Neural progenitor cell (in vitro differentiated cells): ENCODE measurements around the gene CDC14A. TPM values are rescaled to one million over a fixed set of nuclear protein-coding genes. Genes with fewer than 3 reads are reported as not detected.

ENCODE experiments used
- DNase-seq: peaks from one replicate; pipeline ENCODE4 v3.0.0-alpha.2; 2016; ENCODE audit warnings: low spot score
- H2AFZ ChIP-seq: fragments of 200-600 bp; sonication (generic); replicated peaks from 2 replicates; pipeline ENCODE4 v1.6.1; 2016; ENCODE audit warnings: antibody characterized with exemption
- H3F3A ChIP-seq: fragments of 200-600 bp; sonication (generic); 2 replicates; pipeline ENCODE4 v1.6.1; 2016; ENCODE audit warnings: antibody characterized with exemption, low read depth
- H3K27ac ChIP-seq: fragments of 200-600 bp; sonication (generic); 2 replicates; pipeline ENCODE4 v1.5.1; 2016; ENCODE audit warnings: mild to moderate bottlenecking
- H3K27me3 ChIP-seq: fragments of 200-600 bp; sonication (generic); 2 replicates; pipeline ENCODE4 v1.6.1; 2016; ENCODE audit warnings: mild to moderate bottlenecking, moderate library complexity
- H3K36me3 ChIP-seq: fragments of 200-600 bp; sonication (generic); 2 replicates; pipeline ENCODE4 v1.5.1; 2016
- H3K4me1 ChIP-seq: fragments of 200-600 bp; sonication (generic); 2 replicates; pipeline ENCODE4 v1.6.1; 2016; ENCODE audit warnings: mixed run types
- H3K4me2 ChIP-seq: fragments of 200-600 bp; sonication (generic); 2 replicates; pipeline ENCODE4 v1.6.1; 2016
- H3K4me3 ChIP-seq: fragments of 200-600 bp; sonication (generic); 2 replicates; pipeline ENCODE4 v1.5.1; 2016
- H3K79me2 ChIP-seq: fragments of 200-600 bp; sonication (generic); 2 replicates; pipeline ENCODE4 v1.6.1; 2016; ENCODE audit warnings: low read depth
- H3K9ac ChIP-seq: fragments of 200-600 bp; sonication (generic); 2 replicates; pipeline ENCODE4 v1.6.1; 2016
- H3K9me3 ChIP-seq: fragments of 200-600 bp; sonication (generic); 2 replicates; pipeline ENCODE4 v1.5.1; 2016; ENCODE audit warnings: low read depth
- H4K20me1 ChIP-seq: fragments of 200-600 bp; sonication (generic); 2 replicates; pipeline ENCODE4 v1.6.1; 2016; ENCODE audit warnings: low read depth
- H3K27ac Mint-ChIP-seq: 3 replicates; pipeline ENCODE4 v1.8.0; 2021; ENCODE audit warnings: mixed read lengths
- H3K27me3 Mint-ChIP-seq: 2 replicates; pipeline ENCODE4 v1.8.0; 2022; ENCODE audit warnings: low read depth, mild to moderate bottlenecking, inconsistent platforms, moderate library complexity, mixed read lengths; ENCODE audit not compliant: insufficient read depth
- H3K36me3 Mint-ChIP-seq: 3 replicates; pipeline ENCODE4 v1.8.0; 2021; ENCODE audit warnings: mixed read lengths
- H3K4me1 Mint-ChIP-seq: 3 replicates; pipeline ENCODE4 v1.8.0; 2021; ENCODE audit warnings: mixed read lengths
- H3K4me3 Mint-ChIP-seq: 3 replicates; pipeline ENCODE4 v1.8.0; 2021; ENCODE audit warnings: mild to moderate bottlenecking, moderate library complexity, mixed read lengths
- H3K9me3 Mint-ChIP-seq: 3 replicates; pipeline ENCODE4 v1.8.0; 2020; ENCODE audit warnings: mixed read lengths
- EZH2 ChIP-seq: fragments of 200-600 bp; sonication (generic); IDR thresholded peaks from 2 replicates; pipeline ENCODE4 v1.6.1; 2017; ENCODE audit warnings: antibody characterized with exemption, mild to moderate bottlenecking, moderate library complexity
- EZH2phosphoT487 ChIP-seq: fragments of 200-600 bp; sonication (generic); IDR thresholded peaks from 2 replicates; pipeline ENCODE4 v1.6.1; 2017; ENCODE audit warnings: antibody characterized with exemption
- total RNA-seq: library from RNA; depleted of rRNA; stranded (reverse); fragments of >200 nt; gene quantifications from 2 replicates; pipeline ENCODE4 v1.2.3, GENCODE V29; 2015; ENCODE audit warnings: low replicate concordance
- TF ChIP-seq, protein P1 (sequence below): fragments of 200-600 bp; sonication (generic); IDR thresholded peaks from 2 replicates; pipeline ENCODE4 v1.5.1; 2017; ENCODE audit warnings: antibody characterized with exemption, mild to moderate bottlenecking

Gene CDC14A
- total RNA-seq, 1 donor from 2014 or later = 37.0 TPM

DNA sequence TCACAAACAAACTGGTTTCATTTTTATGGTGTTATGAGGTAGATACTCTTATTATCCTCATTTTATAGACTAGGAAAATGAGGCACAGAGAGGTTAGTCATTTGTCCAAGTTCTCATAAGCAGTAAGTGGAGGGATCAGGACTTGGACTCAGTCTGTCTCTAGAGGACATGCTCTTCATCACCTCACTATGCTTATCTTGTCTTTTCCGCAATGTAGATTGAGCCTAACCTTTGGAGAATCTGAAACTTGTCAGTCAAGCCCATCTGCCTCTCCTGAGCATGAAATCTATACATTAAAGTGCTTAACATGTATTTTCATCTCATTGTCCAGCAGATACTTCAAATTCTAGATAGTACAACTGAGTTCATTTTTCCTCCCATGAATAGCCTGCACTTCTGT is 11.8 kb upstream of the CDC14A start:
- Histone ChIP-seq H3K79me2 (no peaks in the 10 kb centered on the region), H3K4me1 (no peaks in the 10 kb centered on the region), H3F3A (no peaks in the 10 kb centered on the region), H3K27ac (no peak overlapping the region), H3K9me3 (no peaks in the 10 kb centered on the region), H3K36me3 (no peaks in the 10 kb centered on the region), H4K20me1 (no peaks in the 10 kb centered on the region), H2AFZ (no peak overlapping the region), H3K4me2 (no peak overlapping the region), H3K27me3 (no peaks in the 10 kb centered on the region), H3K9ac (no peak overlapping the region), H3K4me3 (no peak overlapping the region)
- H3K4me1 Mint-ChIP-seq = peaks cover 2% of the 10 kb centered on the region
- no peaks in the 10 kb centered on the region for H3K9me3 Mint-ChIP-seq
- H3K36me3 Mint-ChIP-seq = no peaks in the 10 kb centered on the region
- no peak overlapping the region for H3K4me3 Mint-ChIP-seq
- H3K27me3 Mint-ChIP-seq = peaks cover 8% of the 10 kb centered on the region
- H3K27ac Mint-ChIP-seq = no peak overlapping the region
- TF ChIP-seq EZH2phosphoT487 = no peak
- TF ChIP-seq, protein P1, sequence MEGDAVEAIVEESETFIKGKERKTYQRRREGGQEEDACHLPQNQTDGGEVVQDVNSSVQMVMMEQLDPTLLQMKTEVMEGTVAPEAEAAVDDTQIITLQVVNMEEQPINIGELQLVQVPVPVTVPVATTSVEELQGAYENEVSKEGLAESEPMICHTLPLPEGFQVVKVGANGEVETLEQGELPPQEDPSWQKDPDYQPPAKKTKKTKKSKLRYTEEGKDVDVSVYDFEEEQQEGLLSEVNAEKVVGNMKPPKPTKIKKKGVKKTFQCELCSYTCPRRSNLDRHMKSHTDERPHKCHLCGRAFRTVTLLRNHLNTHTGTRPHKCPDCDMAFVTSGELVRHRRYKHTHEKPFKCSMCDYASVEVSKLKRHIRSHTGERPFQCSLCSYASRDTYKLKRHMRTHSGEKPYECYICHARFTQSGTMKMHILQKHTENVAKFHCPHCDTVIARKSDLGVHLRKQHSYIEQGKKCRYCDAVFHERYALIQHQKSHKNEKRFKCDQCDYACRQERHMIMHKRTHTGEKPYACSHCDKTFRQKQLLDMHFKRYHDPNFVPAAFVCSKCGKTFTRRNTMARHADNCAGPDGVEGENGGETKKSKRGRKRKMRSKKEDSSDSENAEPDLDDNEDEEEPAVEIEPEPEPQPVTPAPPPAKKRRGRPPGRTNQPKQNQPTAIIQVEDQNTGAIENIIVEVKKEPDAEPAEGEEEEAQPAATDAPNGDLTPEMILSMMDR = no peak
- TF ChIP-seq EZH2 = no peak
- DNase-seq = no peak

DNA sequence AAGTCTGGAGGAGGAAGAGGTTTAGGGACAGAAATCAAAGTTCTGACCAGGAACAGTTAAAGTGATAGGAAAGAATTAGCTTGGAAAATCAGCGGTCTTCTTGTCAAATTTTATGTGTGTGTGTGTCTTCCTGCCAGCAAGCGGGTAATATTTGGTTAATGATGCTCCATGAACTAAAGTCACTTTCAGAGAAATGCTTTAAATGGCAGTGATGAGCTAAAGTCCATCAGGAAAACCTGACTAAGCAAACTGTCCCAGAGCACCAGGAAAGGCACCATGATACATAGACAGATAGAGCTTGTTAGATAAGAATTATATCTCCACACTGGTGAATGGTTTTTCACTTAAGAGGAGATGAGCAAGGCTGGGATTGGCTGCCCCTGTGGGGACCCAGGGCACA is 10.0 kb upstream of the CDC14A start:
- no peaks in the 10 kb centered on the region for H3K9me3 Mint-ChIP-seq
- H4K20me1 ChIP-seq = no peaks in the 10 kb centered on the region
- H3K9ac ChIP-seq = no peak overlapping the region
- no peaks in the 10 kb centered on the region for H3K27me3 ChIP-seq
- peaks cover 2% of the 10 kb centered on the region for H3K4me1 Mint-ChIP-seq
- H3F3A ChIP-seq = no peaks in the 10 kb centered on the region
- no peaks in the 10 kb centered on the region for H3K4me1 ChIP-seq
- H3K4me3 ChIP-seq = no peak overlapping the region
- DNase-seq = no peak
- H3K9me3 ChIP-seq = no peaks in the 10 kb centered on the region
- H3K27me3 Mint-ChIP-seq = peaks cover 6% of the 10 kb centered on the region
- H3K27ac ChIP-seq = no peak overlapping the region
- no peak overlapping the region for H3K27ac Mint-ChIP-seq
- H3K79me2 ChIP-seq = no peaks in the 10 kb centered on the region
- no peaks in the 10 kb centered on the region for H3K36me3 Mint-ChIP-seq
- no peak for TF ChIP-seq EZH2
- TF ChIP-seq, protein P1 = no peak
- no peak for TF ChIP-seq EZH2phosphoT487
- H2AFZ ChIP-seq = no peak overlapping the region
- H3K4me2 ChIP-seq = no peak overlapping the region
- H3K4me3 Mint-ChIP-seq = no peak overlapping the region
- no peaks in the 10 kb centered on the region for H3K36me3 ChIP-seq

DNA sequence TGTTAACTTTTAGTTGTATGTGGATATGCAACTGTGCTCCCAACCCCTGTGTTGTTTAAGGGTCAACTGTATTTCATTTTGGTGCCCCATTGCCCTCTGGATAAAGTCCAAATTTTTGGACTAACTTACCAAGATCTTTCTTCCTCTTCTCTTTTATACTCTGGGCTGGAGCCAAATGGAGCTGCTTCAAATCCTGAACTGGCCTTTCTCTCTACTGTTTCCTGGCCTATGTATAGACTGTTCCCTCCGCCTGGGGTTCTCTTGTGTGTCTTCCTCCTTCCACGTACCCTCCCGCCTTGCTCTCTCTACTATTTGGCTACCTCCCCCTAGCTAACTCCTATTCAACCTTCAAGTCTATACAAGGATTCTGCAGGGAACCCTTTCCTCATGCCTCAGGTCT is 8.4 kb upstream of the CDC14A start:
- Histone ChIP-seq H3K27ac (no peak overlapping the region), H3K4me2 (no peak overlapping the region), H4K20me1 (no peaks in the 10 kb centered on the region), H3K36me3 (no peaks in the 10 kb centered on the region), H3K79me2 (no peaks in the 10 kb centered on the region), H3K9me3 (no peaks in the 10 kb centered on the region), H3K27me3 (no peaks in the 10 kb centered on the region), H3F3A (no peaks in the 10 kb centered on the region), H2AFZ (peak overlapping the region; percentile 92), H3K4me3 (no peak overlapping the region), H3K9ac (no peak overlapping the region), H3K4me1 (no peaks in the 10 kb centered on the region)
- Mint-ChIP-seq H3K4me1 (peaks cover 2% of the 10 kb centered on the region), H3K27me3 (peaks cover 6% of the 10 kb centered on the region), H3K9me3 (no peaks in the 10 kb centered on the region), H3K36me3 (no peaks in the 10 kb centered on the region), H3K27ac (no peak overlapping the region), H3K4me3 (no peak overlapping the region)
- TF ChIP-seq EZH2 = no peak
- no peak for TF ChIP-seq EZH2phosphoT487
- TF ChIP-seq, protein P1 = no peak
- DNase-seq = peak; percentile 9

DNA sequence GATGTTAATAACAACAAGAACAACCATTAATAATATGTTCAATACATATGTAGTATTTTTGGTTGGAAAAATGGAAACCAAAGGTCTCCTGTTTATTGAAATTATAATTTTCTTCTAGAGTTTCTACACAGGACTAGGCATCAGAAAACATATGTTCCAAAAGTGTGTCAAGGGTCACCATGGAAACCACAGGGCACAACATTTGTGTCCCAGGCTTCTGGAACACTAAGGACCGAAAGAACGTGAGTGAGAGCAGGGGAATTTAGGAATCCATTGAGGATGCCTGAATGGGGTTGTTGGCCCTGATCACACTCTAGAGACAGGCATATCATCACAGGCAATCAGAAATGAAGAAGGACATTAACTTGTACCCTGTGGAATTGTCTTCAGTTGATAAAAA is 7.5 kb upstream of the CDC14A start:
- H3K79me2 ChIP-seq = no peaks in the 10 kb centered on the region
- no peaks in the 10 kb centered on the region for H3K4me1 ChIP-seq
- Mint-ChIP-seq H3K27ac (no peak overlapping the region), H3K4me3 (no peak overlapping the region), H3K27me3 (peaks cover 2% of the 10 kb centered on the region), H3K9me3 (no peaks in the 10 kb centered on the region), H3K4me1 (peaks cover 2% of the 10 kb centered on the region), H3K36me3 (no peaks in the 10 kb centered on the region)
- no peak overlapping the region for H3K27ac ChIP-seq
- no peaks in the 10 kb centered on the region for H4K20me1 ChIP-seq
- H3F3A ChIP-seq = no peaks in the 10 kb centered on the region
- H3K4me2 ChIP-seq = no peak overlapping the region
- no peaks in the 10 kb centered on the region for H3K27me3 ChIP-seq
- TF ChIP-seq EZH2phosphoT487 (no peak), EZH2 (no peak)
- TF ChIP-seq, protein P1 = no peak
- H3K9me3 ChIP-seq = no peaks in the 10 kb centered on the region
- H3K36me3 ChIP-seq = no peaks in the 10 kb centered on the region
- H2AFZ ChIP-seq = no peak overlapping the region
- no peak overlapping the region for H3K9ac ChIP-seq
- DNase-seq = no peak
- H3K4me3 ChIP-seq = no peak overlapping the region
